ENCODE measurements around the gene ATF6. TPM values are rescaled to one million over a fixed set of nuclear protein-coding genes. Genes with fewer than 3 reads are reported as not detected.

The ATF6 gene
- total RNA-seq, 1 experiment from 2014 or later, result 16.4 TPM

DNA sequence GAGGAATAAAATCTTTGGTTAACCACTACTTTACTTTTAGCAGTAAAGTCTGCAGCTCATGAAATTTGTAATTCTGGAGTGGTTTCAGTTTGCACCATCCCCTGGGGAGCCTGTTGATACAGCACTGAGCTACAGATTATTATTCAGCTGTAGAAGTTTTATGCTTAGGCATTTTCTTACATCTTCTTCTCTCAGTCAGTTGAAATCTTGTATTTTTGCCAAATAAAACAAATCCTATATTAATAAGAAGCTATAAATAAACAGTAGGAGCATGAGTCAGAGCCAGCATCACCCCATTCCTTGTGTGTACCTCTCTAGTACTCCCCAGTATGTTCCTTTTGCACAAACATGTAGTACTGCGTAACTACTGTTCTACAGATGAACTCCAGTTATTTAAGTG is 118.9 kb downstream of the ATF6 start:
- H3K27me3 ChIP-seq (ENCODE audit: control insufficient read depth, insufficient read depth, low read length), result no peaks in the 10 kb centered on the region
- CTCF ChIA-PET, result no interaction called here
- in situ Hi-C loops (cut with HindIII; ENCODE audit: low pct_unique_long_range_greater_than_20kb, low sequenced_read_pairs), result no loop called here
- POLR2A ChIA-PET, result interaction anchor here (0.6 kb wide), 1 partner anchor 14 kb away, joined by 3 read pairs; no protein-coding TSS in a partner anchor
- H3K4me1 ChIP-seq (ENCODE audit: control insufficient read depth, insufficient read depth, low read length), result no peaks in the 10 kb centered on the region; the same call in 1 of the 2 replicates
- intact Hi-C loops (cut with micrococcal nuclease; ENCODE audit: unreplicated experiment), result no loop called here
- DNase-seq (ENCODE audit: low read depth, low spot score) (no peak), ATAC-seq (0 out of 2 replicates have a peak, but pooled peaks have one; percentile 42)
- no peaks in the 10 kb centered on the region for H3K9me3 ChIP-seq (ENCODE audit: control insufficient read depth, insufficient read depth, low read depth, low read length)
- no peak overlapping the region for H3K27ac ChIP-seq (ENCODE audit: low read length)
- no peaks in the 10 kb centered on the region for H3K36me3 ChIP-seq (ENCODE audit: control insufficient read depth, insufficient read depth, low read length)
- no peak overlapping the region for H3K4me3 ChIP-seq (ENCODE audit: low read depth in 2 of 2, low read length in 2 of 2)
- TF ChIP-seq SIN3A (IDR thresholded peaks at IDR 0.05; ENCODE audit: borderline replicate concordance, insufficient read depth, low read depth, low read length) (no peak), TCF7L2 (IDR thresholded peaks at IDR 0.05; ENCODE audit: low read depth, low read length) (no peak), POLR2AphosphoS5 (IDR thresholded peaks at IDR 0.05; ENCODE audit: low read depth, low read length) (no peak)
- TF ChIP-seq, protein P1, sequence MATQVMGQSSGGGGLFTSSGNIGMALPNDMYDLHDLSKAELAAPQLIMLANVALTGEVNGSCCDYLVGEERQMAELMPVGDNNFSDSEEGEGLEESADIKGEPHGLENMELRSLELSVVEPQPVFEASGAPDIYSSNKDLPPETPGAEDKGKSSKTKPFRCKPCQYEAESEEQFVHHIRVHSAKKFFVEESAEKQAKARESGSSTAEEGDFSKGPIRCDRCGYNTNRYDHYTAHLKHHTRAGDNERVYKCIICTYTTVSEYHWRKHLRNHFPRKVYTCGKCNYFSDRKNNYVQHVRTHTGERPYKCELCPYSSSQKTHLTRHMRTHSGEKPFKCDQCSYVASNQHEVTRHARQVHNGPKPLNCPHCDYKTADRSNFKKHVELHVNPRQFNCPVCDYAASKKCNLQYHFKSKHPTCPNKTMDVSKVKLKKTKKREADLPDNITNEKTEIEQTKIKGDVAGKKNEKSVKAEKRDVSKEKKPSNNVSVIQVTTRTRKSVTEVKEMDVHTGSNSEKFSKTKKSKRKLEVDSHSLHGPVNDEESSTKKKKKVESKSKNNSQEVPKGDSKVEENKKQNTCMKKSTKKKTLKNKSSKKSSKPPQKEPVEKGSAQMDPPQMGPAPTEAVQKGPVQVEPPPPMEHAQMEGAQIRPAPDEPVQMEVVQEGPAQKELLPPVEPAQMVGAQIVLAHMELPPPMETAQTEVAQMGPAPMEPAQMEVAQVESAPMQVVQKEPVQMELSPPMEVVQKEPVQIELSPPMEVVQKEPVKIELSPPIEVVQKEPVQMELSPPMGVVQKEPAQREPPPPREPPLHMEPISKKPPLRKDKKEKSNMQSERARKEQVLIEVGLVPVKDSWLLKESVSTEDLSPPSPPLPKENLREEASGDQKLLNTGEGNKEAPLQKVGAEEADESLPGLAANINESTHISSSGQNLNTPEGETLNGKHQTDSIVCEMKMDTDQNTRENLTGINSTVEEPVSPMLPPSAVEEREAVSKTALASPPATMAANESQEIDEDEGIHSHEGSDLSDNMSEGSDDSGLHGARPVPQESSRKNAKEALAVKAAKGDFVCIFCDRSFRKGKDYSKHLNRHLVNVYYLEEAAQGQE (IDR thresholded peaks at IDR 0.05; ENCODE audit: insufficient read depth in 1 of 2, low read depth in 2 of 2, low read length in 1 of 2), result no peak
- TF ChIP-seq, protein P2, sequence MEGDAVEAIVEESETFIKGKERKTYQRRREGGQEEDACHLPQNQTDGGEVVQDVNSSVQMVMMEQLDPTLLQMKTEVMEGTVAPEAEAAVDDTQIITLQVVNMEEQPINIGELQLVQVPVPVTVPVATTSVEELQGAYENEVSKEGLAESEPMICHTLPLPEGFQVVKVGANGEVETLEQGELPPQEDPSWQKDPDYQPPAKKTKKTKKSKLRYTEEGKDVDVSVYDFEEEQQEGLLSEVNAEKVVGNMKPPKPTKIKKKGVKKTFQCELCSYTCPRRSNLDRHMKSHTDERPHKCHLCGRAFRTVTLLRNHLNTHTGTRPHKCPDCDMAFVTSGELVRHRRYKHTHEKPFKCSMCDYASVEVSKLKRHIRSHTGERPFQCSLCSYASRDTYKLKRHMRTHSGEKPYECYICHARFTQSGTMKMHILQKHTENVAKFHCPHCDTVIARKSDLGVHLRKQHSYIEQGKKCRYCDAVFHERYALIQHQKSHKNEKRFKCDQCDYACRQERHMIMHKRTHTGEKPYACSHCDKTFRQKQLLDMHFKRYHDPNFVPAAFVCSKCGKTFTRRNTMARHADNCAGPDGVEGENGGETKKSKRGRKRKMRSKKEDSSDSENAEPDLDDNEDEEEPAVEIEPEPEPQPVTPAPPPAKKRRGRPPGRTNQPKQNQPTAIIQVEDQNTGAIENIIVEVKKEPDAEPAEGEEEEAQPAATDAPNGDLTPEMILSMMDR (IDR thresholded peaks at IDR 0.05), result no peak
- BruUV-seq (replicated peaks), result no TSS peak

DNA sequence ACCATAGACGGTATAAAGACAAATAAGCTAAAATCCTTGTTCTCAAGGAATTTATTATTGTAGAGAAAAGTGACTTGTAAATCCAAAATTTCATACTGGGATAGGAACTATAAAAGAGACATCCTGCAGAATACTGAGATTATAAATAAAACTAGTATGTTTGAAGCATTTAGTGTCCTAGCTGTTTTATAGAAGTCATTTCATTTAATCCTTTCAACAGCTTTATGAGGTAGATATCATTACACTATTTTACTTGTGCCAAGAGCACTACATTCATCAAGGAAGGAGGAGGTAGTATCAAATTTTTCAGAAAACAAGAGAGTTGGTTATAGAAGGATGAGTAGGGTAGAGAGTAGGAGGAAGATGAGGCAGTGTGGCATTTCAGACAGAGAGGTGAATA is 119.6 kb downstream of the ATF6 start:
- Histone ChIP-seq H3K9me3 (ENCODE audit: control insufficient read depth, insufficient read depth, low read depth, low read length) (no peaks in the 10 kb centered on the region), H3K27me3 (ENCODE audit: control insufficient read depth, insufficient read depth, low read length) (no peaks in the 10 kb centered on the region), H3K4me1 (ENCODE audit: control insufficient read depth, insufficient read depth, low read length) (no peaks in the 10 kb centered on the region; the same call in 1 of the 2 replicates), H3K27ac (ENCODE audit: low read length) (no peak overlapping the region), H3K4me3 (ENCODE audit: low read depth in 2 of 2, low read length in 2 of 2) (no peak overlapping the region), H3K36me3 (ENCODE audit: control insufficient read depth, insufficient read depth, low read length) (no peaks in the 10 kb centered on the region)
- no peak for ATAC-seq
- POLR2A ChIA-PET, result no interaction called here
- no TSS peak for BruUV-seq (replicated peaks)
- no peak for DNase-seq (ENCODE audit: low read depth, low spot score)
- CTCF ChIA-PET, result no interaction called here
- TF ChIP-seq TCF7L2 (IDR thresholded peaks at IDR 0.05; ENCODE audit: low read depth, low read length) (no peak), POLR2AphosphoS5 (IDR thresholded peaks at IDR 0.05; ENCODE audit: low read depth, low read length) (no peak), SIN3A (IDR thresholded peaks at IDR 0.05; ENCODE audit: borderline replicate concordance, insufficient read depth, low read depth, low read length) (no peak)
- TF ChIP-seq, protein P1 (IDR thresholded peaks at IDR 0.05; ENCODE audit: insufficient read depth in 1 of 2, low read depth in 2 of 2, low read length in 1 of 2), result no peak
- TF ChIP-seq, protein P2 (IDR thresholded peaks at IDR 0.05), result no peak
- in situ Hi-C loops (cut with HindIII; ENCODE audit: low pct_unique_long_range_greater_than_20kb, low sequenced_read_pairs) (no loop called here), intact Hi-C loops (cut with micrococcal nuclease; ENCODE audit: unreplicated experiment) (no loop called here)

Measured in Panc1 (cell line).